Pulmonary artery endothelial cell (primary cell): ENCODE measurements around the gene MKLN1. TPM values are rescaled to one million over a fixed set of nuclear protein-coding genes. Genes with fewer than 3 reads are reported as not detected.

ENCODE experiments used
- DNase-seq: peaks from one replicate; pipeline ENCODE4 v3.0.0-alpha.2; 2011; ENCODE audit warnings: low read depth, low spot score
- total RNA-seq: library from RNA; depleted of rRNA; stranded (reverse); fragments of >200 nt; gene quantifications from 2 replicates; pipeline ENCODE4 v1.2.3, GENCODE V29; 2014

The MKLN1 gene
- total RNA-seq, 1 donor from 2014 or later: 16.6 TPM

GRCh38 chr7:131544449-131545301 is 217.0 kb downstream of the MKLN1 start:
- no peak for DNase-seq

GRCh38 chr7:131546126-131546525 is 218.4 kb downstream of the MKLN1 start:
- no peak for DNase-seq

Other genes starting within 250 kb of the MKLN1 start
- gene PODXL, start 228.8 kb downstream of the MKLN1 start, total RNA-seq: 62.8 and 114 TPM in 2 replicates